C1 segment of cervical spinal cord (tissue), 14 donors: ENCODE measurements around the gene DMRTB1.
"Not testable (repeated sequence)": the region's sequence is repeated elsewhere in the genome, so short reads cannot be mapped to it uniquely, and the experiment has no call there.

Source experiments
- DNase-seq, 14 donors: peaks; one replicate each; lab custom pipeline; 2025; lab: John Stamatoyannopoulos, UW

Gene DMRTB1

GRCh38 chr1:53459321-53460175, at the start of gene DMRTB1:
TSS of gene DMRTB1 (plus strand) at chr1:53459399. CDS start at chr1:53459454, 55 bp downstream.
- no peak for DNase-seq

- DNase-seq, result no peak
Measured at GRCh38 chr1:53409695-53410094, 49.5 kb upstream of the DMRTB1 start.

GRCh38 chr1:53410100-53410541, 49.1 kb upstream of the DMRTB1 start:
- no peak for DNase-seq

- DNase-seq, result no peak
Measured at GRCh38 chr1:53410701-53411100, 48.5 kb upstream of the DMRTB1 start.

- no peak for DNase-seq
Measured at GRCh38 chr1:53411541-53412152, 47.6 kb upstream of the DMRTB1 start.

GRCh38 chr1:53412285-53413174, 46.7 kb upstream of the DMRTB1 start:
- DNase-seq, result no peak

GRCh38 chr1:53413175-53414001, 45.8 kb upstream of the DMRTB1 start:
- no peak for DNase-seq

GRCh38 chr1:53414632-53415031, 44.6 kb upstream of the DMRTB1 start:
- DNase-seq, result no peak

GRCh38 chr1:53415432-53415831, 43.8 kb upstream of the DMRTB1 start:
- no peak for DNase-seq

- no peak for DNase-seq
Measured at GRCh38 chr1:53416269-53416813, 42.9 kb upstream of the DMRTB1 start.

GRCh38 chr1:53417074-53417511, 42.1 kb upstream of the DMRTB1 start:
- DNase-seq, result no peak

- DNase-seq, result no peak
Measured at GRCh38 chr1:53419034-53419433, 40.2 kb upstream of the DMRTB1 start.

- no peak for DNase-seq
Measured at GRCh38 chr1:53420341-53420740, 38.9 kb upstream of the DMRTB1 start.

- no peak for DNase-seq
Measured at GRCh38 chr1:53421208-53421607, 38.0 kb upstream of the DMRTB1 start.

GRCh38 chr1:53430261-53430660, 28.9 kb upstream of the DMRTB1 start:
- no peak for DNase-seq

GRCh38 chr1:53430779-53431178, 28.4 kb upstream of the DMRTB1 start:
- DNase-seq, result no peak

- no peak for DNase-seq
Measured at GRCh38 chr1:53431244-53431643, 28.0 kb upstream of the DMRTB1 start.

GRCh38 chr1:53431805-53432565, 27.2 kb upstream of the DMRTB1 start:
- DNase-seq, result no peak

- DNase-seq, result no peak
Measured at GRCh38 chr1:53432611-53433010, 26.6 kb upstream of the DMRTB1 start.

- not testable (repeated sequence) for DNase-seq
Measured at GRCh38 chr1:53434405-53435007, 24.7 kb upstream of the DMRTB1 start.
